ENCODE measurements around the gene BAMBI. TPM values are rescaled to one million over a fixed set of nuclear protein-coding genes. Genes with fewer than 3 reads are reported as not detected.

BAMBI gene
- total RNA-seq, 2 experiments from 2014 or later = not detected

DNA sequence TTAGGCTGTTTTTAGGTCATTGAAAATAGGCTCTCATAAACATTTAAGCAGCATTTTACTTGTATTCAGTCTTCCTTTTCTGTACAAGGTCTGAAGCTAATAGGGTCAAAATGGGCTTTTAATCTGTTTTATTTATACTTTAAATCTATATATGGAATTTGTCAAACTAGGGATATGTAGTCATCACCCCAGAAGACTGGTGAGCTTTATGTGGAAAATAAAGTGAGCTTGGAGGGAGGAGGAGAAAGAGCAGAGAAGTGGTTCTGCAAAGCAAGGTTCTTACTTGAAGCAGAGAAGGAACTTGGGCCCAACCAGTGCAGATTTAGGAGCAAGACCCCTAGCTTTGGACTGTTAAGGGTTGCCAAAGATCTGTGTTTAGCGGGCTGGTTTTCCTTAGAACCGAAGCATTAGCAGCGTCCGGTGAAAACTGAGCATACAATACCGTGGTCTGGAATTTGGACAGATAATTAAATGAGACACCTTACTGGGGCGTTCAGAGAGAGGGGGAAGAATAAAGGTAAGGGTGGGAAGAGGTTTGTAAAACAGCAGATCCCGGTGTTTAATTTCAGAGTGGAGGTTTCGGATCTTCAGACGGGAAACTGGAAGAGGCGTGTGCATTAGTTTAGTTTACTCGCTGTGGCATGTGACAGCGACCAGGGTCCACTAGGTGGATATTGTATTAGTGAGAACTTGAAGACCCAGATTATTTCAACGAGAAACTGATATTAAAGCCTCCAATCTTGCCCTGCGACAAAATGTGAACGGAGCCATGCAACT is 2.4 kb downstream of the BAMBI start:
- Mint-ChIP-seq H3K27ac (no peak overlapping the region), H3K4me3 (no peak overlapping the region), H3K27me3 (peaks cover 62% of the 10 kb centered on the region), H3K4me1 (peaks cover 25% of the 10 kb centered on the region), H3K9me3 (no peaks in the 10 kb centered on the region), H3K36me3 (ENCODE audit: low read depth) (peaks cover 4% of the 10 kb centered on the region)
- no peak for DNase-seq
- ChIA-PET POLR2A (no interaction called here), CTCF (no interaction called here)

- Mint-ChIP-seq H3K4me3 (no peak overlapping the region), H3K27ac (no peak overlapping the region), H3K27me3 (peaks cover 60% of the 10 kb centered on the region), H3K36me3 (ENCODE audit: low read depth) (peaks cover 4% of the 10 kb centered on the region), H3K4me1 (peaks cover 25% of the 10 kb centered on the region), H3K9me3 (no peaks in the 10 kb centered on the region)
- CTCF ChIA-PET = no interaction called here
- no peak for DNase-seq
- POLR2A ChIA-PET = no interaction called here
These were observed 3.0 kb downstream of the BAMBI start for GRCh38 chr10:28680358-28680752.

GRCh38 chr10:28681291-28681763 is 4.0 kb downstream of the BAMBI start:
- Mint-ChIP-seq H3K4me1 (peaks cover 23% of the 10 kb centered on the region), H3K36me3 (ENCODE audit: low read depth) (peaks cover 4% of the 10 kb centered on the region), H3K27ac (no peak overlapping the region), H3K9me3 (no peaks in the 10 kb centered on the region), H3K4me3 (no peak overlapping the region), H3K27me3 (peaks cover 58% of the 10 kb centered on the region)
- ChIA-PET POLR2A (no interaction called here), CTCF (no interaction called here)
- DNase-seq = no peak

- CTCF ChIA-PET = no interaction called here
- peaks cover 4% of the 10 kb centered on the region for H3K36me3 Mint-ChIP-seq (ENCODE audit: low read depth)
These were observed 4.8 kb downstream of the BAMBI start for GRCh38 chr10:28681928-28682750.

GRCh38 chr10:28684157-28684985 is 7.0 kb downstream of the BAMBI start:
- no peak for DNase-seq
- H3K36me3 Mint-ChIP-seq (ENCODE audit: low read depth) = no peaks in the 10 kb centered on the region
- no peak overlapping the region for H3K27ac Mint-ChIP-seq
- H3K9me3 Mint-ChIP-seq = no peaks in the 10 kb centered on the region
- H3K4me1 Mint-ChIP-seq = peaks cover 9% of the 10 kb centered on the region
- H3K27me3 Mint-ChIP-seq = peaks cover 51% of the 10 kb centered on the region
- CTCF ChIA-PET = no interaction called here
- no peak overlapping the region for H3K4me3 Mint-ChIP-seq
- POLR2A ChIA-PET = no interaction called here

More at GRCh38 chr10:28681928-28682750, 4.8 kb downstream of the BAMBI start:
- peaks cover 19% of the 10 kb centered on the region for H3K4me1 Mint-ChIP-seq
- H3K9me3 Mint-ChIP-seq = no peaks in the 10 kb centered on the region
- no peak overlapping the region for H3K4me3 Mint-ChIP-seq
- H3K27me3 Mint-ChIP-seq = peaks cover 59% of the 10 kb centered on the region
- no peak for DNase-seq
- POLR2A ChIA-PET = no interaction called here
- H3K27ac Mint-ChIP-seq = no peak overlapping the region

DNA sequence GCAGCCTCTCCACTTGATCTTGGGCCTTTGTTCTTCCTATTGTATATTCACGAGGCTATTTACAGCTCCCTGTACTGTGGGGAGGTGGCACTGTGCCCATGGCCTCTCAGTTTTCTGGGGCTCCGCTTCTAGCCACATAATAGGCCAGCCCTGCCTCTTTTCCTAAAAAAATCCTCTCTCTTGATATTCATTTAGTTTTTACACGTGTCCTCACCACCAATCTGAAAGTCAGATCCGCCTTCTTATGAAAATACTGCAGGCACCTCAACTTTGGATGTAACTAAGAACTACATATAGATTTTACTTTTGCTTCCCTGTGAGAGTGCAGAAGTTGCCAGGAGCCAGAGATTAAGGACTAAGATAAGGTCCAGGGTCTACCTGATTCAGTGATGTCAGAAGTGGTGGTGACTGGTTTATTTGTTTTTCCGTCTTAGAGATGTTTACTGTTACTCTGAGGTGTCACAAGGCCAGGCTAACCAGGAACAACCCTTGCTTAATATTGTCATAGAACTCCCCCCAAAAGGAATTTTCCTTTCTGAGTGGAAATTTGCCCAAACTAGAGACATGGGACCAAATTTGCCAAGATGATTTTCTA is 7.8 kb downstream of the BAMBI start:
- CTCF ChIA-PET = no interaction called here
- Mint-ChIP-seq H3K4me1 (peaks cover 4% of the 10 kb centered on the region), H3K36me3 (ENCODE audit: low read depth) (no peaks in the 10 kb centered on the region), H3K27me3 (peaks cover 44% of the 10 kb centered on the region), H3K9me3 (no peaks in the 10 kb centered on the region), H3K27ac (no peak overlapping the region), H3K4me3 (no peak overlapping the region)
- POLR2A ChIA-PET = no interaction called here
- DNase-seq = no peak

GRCh38 chr10:28685717-28686116 is 8.4 kb downstream of the BAMBI start:
- H3K4me3 Mint-ChIP-seq = no peak overlapping the region
- H3K27ac Mint-ChIP-seq = no peak overlapping the region
- peaks cover 38% of the 10 kb centered on the region for H3K27me3 Mint-ChIP-seq
- no peaks in the 10 kb centered on the region for H3K9me3 Mint-ChIP-seq
- DNase-seq = no peak
- CTCF ChIA-PET = no interaction called here
- no peaks in the 10 kb centered on the region for H3K36me3 Mint-ChIP-seq (ENCODE audit: low read depth)
- H3K4me1 Mint-ChIP-seq = no peaks in the 10 kb centered on the region
- POLR2A ChIA-PET = no interaction called here

GRCh38 chr10:28686835-28687682 is 9.7 kb downstream of the BAMBI start:
- H3K27me3 Mint-ChIP-seq = peaks cover 24% of the 10 kb centered on the region
- no peak overlapping the region for H3K27ac Mint-ChIP-seq
- no peaks in the 10 kb centered on the region for H3K4me1 Mint-ChIP-seq
- H3K4me3 Mint-ChIP-seq = no peak overlapping the region
- no peak for DNase-seq
- no peaks in the 10 kb centered on the region for H3K9me3 Mint-ChIP-seq
- H3K36me3 Mint-ChIP-seq (ENCODE audit: low read depth) = no peaks in the 10 kb centered on the region
- POLR2A ChIA-PET = no interaction called here
- CTCF ChIA-PET = interaction anchor here (0.9 kb wide), 1 partner anchor 9 kb away, joined by 3 read pairs; no protein-coding TSS in a partner anchor

GRCh38 chr10:28687683-28688001 is 10.3 kb downstream of the BAMBI start:
- no peak overlapping the region for H3K4me3 Mint-ChIP-seq
- CTCF ChIA-PET = interaction anchor here (0.9 kb wide), 1 partner anchor 8 kb away, joined by 3 read pairs; no protein-coding TSS in a partner anchor
- no peak for DNase-seq
- peaks cover 22% of the 10 kb centered on the region for H3K27me3 Mint-ChIP-seq
- H3K4me1 Mint-ChIP-seq = no peaks in the 10 kb centered on the region
- POLR2A ChIA-PET = no interaction called here
- no peak overlapping the region for H3K27ac Mint-ChIP-seq
- no peaks in the 10 kb centered on the region for H3K36me3 Mint-ChIP-seq (ENCODE audit: low read depth)
- H3K9me3 Mint-ChIP-seq = no peaks in the 10 kb centered on the region

DNA sequence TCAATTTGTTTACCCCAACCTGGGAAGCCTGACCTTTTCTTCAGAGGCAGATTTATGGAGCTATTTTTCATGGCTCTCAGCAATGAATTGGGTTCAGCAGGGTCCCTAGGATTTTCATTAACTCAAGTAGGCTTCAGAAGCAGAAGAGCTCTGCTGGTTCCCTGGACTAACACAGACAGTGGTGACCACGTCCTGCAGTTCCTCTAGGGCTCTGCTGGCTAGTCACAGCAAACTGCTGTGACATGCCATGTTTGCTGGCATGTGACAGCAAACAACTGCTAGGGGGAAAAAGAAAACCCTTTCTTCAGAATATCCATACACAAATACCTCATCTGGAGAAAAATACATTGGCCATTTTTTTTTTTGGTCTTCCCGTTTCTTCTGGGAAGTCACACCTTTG is 13.2 kb downstream of the BAMBI start:
- Mint-ChIP-seq H3K36me3 (ENCODE audit: low read depth) (no peaks in the 10 kb centered on the region), H3K4me3 (no peak overlapping the region), H3K4me1 (no peaks in the 10 kb centered on the region), H3K27me3 (peaks cover 15% of the 10 kb centered on the region), H3K9me3 (no peaks in the 10 kb centered on the region), H3K27ac (no peak overlapping the region)
- ChIA-PET CTCF (interaction anchor here (0.7 kb wide), 1 partner anchor 12 kb away, joined by 3 read pairs; no protein-coding TSS in a partner anchor), POLR2A (no interaction called here)
- DNase-seq = no peak

DNA sequence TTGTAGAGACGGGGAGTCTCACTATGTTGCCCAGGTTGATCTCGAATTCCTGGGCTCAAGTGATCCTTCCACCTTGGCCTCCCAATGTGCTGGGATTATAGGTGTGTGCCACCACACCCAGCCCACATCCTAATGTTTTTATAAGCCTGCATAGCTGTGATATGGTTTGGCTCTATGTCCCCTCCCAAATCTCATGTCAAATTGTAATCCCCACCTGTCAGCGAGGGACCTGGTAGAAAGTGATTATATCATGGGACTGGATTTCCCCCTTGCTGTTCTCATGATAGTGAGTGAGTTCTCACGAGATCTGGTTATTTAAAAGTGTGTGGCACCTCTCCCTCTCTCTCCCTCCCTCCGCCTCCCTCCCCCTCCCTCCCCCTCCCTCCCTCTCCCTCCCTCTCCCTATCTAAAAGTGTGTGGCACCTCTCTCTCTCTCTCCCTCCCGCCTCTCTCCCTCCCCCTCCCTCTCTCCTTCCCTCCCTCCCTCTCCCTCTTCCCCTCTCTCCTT is 13.9 kb downstream of the BAMBI start:
- Mint-ChIP-seq H3K4me1 (no peaks in the 10 kb centered on the region), H3K9me3 (no peaks in the 10 kb centered on the region), H3K27ac (no peak overlapping the region), H3K36me3 (ENCODE audit: low read depth) (no peaks in the 10 kb centered on the region), H3K4me3 (no peak overlapping the region), H3K27me3 (peaks cover 12% of the 10 kb centered on the region)
- no peak for DNase-seq
- ChIA-PET CTCF (no interaction called here), POLR2A (no interaction called here)

DNA sequence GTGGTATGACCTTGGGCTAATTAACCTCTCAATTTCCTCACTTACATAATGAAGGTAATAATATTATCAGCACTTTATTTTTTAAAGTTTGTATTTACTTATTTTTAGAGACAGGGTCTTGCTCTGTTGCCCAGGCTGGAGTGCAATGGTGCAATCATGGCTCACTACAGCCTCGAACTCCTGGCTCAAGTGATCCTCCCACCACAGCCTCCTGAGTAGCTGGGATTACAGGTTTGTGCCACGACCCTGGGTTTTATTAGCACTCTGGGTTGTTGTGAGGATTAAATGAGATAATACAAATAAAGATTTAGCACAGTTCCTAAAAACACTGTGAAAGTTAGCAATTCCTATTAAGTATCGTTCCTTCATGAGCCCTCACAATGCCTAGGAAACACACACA is 14.7 kb downstream of the BAMBI start:
- no peaks in the 10 kb centered on the region for H3K4me1 Mint-ChIP-seq
- no peaks in the 10 kb centered on the region for H3K36me3 Mint-ChIP-seq (ENCODE audit: low read depth)
- ChIA-PET CTCF (no interaction called here), POLR2A (no interaction called here)
- H3K9me3 Mint-ChIP-seq = no peaks in the 10 kb centered on the region
- no peak overlapping the region for H3K27ac Mint-ChIP-seq
- H3K4me3 Mint-ChIP-seq = no peak overlapping the region
- H3K27me3 Mint-ChIP-seq = peaks cover 8% of the 10 kb centered on the region
- no peak for DNase-seq
